Sigmoid colon (tissue), 3 donors: Measurements from ENCODE around the gene MOGAT3.

ENCODE experiments used
- CTCF ChIP-seq, 4 experiments: fragments of 450-650 bp in 3 of 4; fragments of 200-600 bp in 1 of 4; IDR thresholded peaks; one replicate each; pipeline ENCODE4 v1.5.1; 2016 to 2019; ENCODE audit warnings: antibody characterized with exemption in 4 of 4, mild to moderate bottlenecking in 3 of 4, moderate library complexity in 2 of 4
- POLR2A ChIP-seq, 2 donors: fragments of 450-650 bp; IDR thresholded peaks; one replicate each; pipeline ENCODE4 v1.6.1; 2016; ENCODE audit warnings: antibody characterized with exemption in 2 of 2, mild to moderate bottlenecking in 2 of 2, moderate library complexity in 2 of 2

- TF ChIP-seq POLR2A (IDR thresholded peaks at IDR 0.05) (no peak), CTCF (IDR thresholded peaks at IDR 0.05) (no peak)
Observed at GRCh38 chr7:101235522-101235921, 34.7 kb upstream of the MOGAT3 start.
